NCI-H1092 treated with DMSO at 0.1 percent for 48 hours (cell line): ENCODE measurements around the gene ADRA1B.

Source experiments
- DNase-seq: peaks from one replicate; lab custom pipeline; 2025; lab: John Stamatoyannopoulos, UW

ADRA1B gene

GRCh38 chr5:159901772-159902171 lies 14.5 kb upstream of the ADRA1B start:
- DNase-seq: no peak

DNA sequence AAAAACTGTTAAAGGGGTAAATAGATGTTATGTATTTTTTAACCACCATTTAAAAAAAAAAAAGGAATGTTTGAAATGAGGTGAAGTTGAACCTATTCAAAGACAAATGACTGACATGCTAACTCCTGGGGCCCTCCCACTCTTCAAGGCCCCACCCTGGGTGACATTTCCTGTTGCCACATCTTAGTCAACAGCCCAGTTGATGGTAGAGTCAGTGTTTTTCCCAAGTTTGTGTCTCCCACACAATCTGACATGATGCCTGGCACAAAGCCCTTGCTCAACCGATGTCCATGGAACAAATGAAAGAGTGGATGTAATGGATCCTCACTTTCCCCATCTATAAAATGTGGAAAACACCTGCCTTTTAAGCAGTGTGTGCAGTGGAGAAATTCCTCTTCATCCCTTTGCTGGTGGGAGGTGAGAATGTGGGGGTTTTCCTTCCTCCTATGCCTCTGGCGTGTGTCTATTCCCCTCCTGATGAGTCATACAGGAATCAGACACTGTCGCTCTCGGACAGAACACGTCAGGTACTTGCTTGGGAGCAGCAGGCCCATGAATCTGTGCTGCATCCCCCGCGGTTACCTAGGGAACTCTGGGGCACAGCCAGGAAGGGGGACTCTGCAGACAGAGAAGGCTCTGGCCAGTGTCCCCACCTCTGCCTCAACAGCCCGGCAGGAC lies 13.7 kb upstream of the ADRA1B start:
- no peak for DNase-seq

- no peak for DNase-seq
These were observed 13.2 kb upstream of the ADRA1B start for GRCh38 chr5:159903131-159903530.

DNA sequence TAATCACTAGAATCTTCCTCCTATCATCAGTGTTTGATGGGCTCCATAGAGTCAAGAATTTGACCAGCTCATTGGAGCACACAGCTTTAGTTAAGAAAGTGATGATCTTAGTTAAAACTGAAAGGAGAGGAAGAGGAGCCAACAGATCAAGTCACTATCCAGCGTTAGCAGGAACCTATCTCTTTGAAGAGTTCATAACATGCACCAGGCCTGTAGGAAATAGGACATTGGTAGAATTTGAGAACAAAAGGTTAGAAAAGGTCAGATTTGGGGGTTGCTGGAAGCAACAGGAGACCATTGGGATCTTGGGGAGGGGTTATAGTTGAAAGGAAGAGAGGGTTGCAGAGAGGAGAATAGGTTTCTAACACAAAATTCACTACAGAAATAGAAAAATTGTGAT lies 11.4 kb upstream of the ADRA1B start:
- no peak for DNase-seq

DNA sequence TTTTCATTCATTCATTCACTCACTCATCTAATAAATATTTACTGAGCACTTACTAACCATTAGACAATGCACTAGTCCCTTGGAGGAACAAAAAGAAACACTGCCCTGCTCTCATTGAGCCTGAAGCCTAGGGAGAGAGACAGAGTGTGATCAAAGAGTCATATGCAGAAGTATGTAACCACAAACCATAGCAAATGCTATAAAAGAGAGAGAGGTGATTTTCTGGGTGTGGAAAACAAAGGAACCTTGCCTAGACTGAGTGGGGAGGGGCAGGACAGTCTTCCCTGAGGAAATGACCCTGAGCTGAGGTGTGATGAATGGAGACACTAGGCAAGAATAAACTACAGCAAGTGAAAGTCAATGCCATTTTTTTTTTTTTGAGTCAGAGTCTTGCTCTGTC lies 10.8 kb upstream of the ADRA1B start:
- no peak for DNase-seq

DNA sequence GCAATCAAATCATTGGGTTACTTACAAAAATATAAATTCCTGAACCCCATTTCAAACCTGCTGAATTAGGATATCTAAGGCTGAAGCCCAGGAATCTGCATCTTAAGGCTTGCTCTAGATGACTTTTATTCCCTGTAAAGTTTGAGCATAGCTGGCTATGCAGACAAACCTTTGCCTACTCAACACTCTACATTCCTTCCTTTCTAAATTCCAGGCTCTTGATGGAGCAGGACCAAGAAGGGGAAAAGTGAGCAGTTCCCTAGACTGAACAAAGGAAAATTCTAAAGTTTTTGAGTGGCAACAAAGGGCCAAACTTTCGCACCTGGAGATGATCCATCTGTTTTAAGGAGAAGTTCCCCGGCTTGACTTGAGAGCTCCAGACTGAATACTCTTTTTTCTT lies 9.8 kb upstream of the ADRA1B start:
- no peak for DNase-seq

DNA sequence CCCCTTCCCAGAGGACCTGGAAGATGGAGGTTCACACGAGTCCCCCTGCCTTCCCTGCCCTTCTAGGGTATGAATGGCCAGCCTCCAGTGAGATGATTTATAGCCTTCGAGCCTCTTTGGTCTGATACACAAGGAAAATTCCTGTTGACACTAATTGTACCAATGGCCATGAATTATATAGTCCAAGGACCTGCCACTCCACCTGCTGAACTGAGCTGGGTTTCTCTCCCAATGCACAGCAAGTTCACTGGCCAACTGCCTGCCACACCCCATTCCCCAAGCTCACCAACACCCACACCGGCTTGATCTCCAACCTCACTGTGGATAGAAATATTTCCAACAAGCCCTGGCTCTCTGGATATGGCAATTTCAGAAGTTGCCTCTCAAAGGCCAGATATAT lies 9.3 kb upstream of the ADRA1B start:
- DNase-seq: no peak

DNA sequence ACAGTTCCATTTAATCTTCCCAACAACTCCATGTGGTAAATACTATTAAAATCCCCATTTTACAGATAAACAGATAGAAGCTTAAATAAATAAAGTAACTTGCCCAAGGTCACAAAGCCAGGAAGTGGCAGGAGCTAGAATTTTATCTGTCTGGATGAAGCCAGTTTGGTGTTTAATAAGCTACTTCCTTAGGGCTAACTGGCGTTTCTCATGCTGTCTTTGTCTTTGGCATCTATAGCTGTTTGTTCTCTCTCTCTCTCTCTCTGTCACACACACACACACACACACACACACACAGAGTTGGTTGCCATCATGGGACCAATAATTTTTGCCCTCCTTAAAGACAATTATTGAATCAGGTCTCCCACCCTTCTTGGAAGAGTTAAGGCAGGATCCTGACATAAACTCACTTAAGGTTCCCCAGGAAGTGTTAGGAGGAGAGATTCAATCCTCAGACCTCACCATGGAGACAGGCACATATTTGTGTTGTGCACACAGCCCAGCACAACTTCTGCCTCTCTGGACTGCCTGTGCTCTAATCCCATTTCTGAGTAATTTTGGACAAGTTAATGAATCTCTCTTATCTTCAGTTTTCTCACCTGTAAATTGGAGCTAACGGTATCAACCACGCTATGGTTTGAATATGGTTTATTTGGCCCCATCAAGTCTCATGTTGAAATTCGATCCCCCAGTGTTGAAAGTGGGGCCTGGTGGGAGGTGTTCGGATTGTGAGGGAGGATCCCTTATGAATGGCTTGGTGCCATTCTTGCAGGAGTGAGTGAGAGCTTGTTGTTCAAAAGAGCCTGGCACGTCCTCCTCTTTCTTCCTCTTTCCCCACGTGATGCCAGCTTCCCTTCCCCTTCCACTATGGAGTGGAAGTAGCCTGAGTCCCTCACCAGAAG lies 8.3 kb upstream of the ADRA1B start:
- DNase-seq: no peak

DNA sequence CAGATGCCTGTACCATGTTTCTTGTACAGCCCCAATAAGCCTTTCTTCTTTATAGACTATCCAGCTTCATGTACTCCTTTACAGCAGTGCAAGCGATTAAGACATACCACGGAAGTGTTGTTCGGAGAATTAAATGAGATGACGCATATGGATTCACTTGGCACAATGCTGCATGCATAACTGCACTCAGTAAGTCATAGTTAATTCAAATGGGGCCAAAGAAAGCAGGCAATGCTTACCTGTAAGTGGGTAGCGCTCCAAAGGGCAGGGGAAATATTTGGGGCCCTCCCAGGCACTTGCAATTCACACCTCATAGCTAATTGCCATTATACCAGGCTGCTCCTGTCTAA lies 7.7 kb upstream of the ADRA1B start:
- no peak for DNase-seq

- no peak for DNase-seq
These were observed 7.2 kb upstream of the ADRA1B start for GRCh38 chr5:159909126-159909525.

DNA sequence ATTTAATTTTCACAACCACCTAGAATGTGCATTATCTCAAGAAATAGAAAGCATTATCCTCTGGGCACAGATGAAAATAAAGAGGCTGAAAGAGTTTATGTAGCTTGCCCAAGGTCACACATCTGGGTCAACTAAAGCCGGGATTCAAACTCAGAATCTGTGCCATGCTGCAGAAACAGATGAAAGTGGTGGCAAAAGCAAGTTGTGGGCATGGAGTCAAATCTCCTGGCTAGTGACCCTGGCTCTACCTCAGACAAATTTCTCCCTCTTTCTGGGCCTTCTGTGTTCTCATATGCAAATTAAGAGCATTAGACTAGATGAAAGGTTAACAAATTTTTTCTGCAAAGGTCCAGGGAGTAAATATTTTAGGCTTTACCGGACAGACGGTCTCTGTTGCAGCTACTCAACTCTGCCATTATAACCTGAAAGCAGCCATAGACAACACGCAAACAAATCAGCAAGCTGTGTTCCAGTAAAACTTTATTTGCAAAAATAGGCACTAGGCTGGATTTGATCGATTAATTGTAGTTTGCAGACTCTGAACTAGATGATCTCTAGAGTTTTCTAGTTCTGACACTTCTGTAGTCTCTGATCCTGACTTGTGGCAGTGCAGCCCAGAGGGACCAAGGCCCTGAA lies 6.0 kb upstream of the ADRA1B start:
- DNase-seq: no peak

GRCh38 chr5:159910843-159911229 lies 5.4 kb upstream of the ADRA1B start:
- no peak for DNase-seq

DNA sequence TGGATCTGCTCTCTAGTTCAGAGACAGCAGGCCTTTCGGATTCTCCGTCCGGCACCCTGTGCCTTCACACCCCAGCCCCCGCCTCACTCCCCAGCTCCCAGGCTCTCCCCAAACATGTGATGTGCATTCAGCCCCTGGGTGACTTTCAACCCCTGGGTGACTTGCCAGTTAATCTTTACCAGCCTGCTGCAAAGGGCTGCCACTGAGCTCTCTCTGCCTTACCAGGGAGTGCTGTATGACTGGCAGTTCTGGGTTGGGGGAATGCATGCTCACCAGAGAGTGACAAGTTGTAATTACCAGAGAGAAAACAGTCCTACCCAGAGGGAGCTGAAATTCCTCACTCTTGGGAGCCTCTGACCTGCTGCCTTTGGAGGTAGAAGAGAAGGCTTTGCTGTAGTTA lies 4.9 kb upstream of the ADRA1B start:
- DNase-seq: no peak

DNA sequence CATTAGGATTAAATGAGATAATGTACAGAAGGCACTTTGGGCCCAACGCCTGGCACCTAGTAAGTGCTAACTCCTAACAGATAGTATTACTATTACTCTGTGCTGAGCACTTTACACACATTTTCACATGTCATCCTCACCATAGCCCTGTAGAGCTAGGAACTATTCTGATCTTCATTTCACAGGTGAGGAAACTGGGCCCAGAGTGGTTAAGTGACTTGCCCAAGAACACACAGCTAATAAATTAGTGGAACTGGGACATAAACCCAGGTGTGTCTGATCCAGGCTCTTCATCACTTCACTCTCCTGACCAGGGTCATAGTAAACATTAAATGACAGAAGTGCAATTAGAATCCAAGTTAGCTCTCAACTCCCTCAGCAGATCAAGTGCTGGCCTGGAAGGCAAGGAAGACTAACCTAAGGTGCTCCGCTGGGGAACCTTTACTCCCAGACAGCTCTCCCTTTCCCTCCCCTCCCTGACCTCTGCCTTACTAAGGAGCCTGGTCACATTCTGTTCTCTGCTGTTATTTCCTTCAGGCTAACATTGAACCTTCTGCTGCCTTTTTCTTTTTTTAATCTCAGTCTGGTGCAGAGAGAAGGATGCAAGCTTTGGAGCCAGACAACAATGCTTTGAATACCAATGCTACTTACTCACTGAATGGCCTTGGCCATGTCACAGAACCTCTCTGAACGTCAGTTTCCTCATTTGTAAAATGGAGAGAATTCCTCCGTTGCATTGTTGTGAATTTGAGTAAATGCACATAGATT lies 4.1 kb upstream of the ADRA1B start:
- DNase-seq: no peak

DNA sequence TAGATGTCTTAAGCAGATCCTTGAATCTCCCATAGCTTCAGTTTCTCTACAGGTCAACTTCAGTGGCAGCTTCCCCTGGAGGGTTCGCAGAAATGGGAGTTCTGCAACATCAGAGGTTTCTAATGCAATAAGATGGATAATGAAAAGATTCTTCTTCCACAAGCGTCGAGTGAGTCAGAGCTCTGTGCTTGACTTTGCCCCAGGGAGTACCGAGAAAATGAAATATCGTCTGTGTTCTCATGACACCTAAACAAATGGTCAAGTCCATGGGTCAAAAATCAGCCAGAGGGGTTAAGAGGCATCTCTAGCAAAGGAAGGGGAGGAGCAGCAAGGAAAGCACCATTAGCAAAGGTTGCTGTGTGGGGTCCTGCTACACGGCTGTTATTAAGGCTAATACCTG lies 3.2 kb upstream of the ADRA1B start:
- no peak for DNase-seq

GRCh38 chr5:159913501-159913900 lies 2.8 kb upstream of the ADRA1B start:
- no peak for DNase-seq

DNA sequence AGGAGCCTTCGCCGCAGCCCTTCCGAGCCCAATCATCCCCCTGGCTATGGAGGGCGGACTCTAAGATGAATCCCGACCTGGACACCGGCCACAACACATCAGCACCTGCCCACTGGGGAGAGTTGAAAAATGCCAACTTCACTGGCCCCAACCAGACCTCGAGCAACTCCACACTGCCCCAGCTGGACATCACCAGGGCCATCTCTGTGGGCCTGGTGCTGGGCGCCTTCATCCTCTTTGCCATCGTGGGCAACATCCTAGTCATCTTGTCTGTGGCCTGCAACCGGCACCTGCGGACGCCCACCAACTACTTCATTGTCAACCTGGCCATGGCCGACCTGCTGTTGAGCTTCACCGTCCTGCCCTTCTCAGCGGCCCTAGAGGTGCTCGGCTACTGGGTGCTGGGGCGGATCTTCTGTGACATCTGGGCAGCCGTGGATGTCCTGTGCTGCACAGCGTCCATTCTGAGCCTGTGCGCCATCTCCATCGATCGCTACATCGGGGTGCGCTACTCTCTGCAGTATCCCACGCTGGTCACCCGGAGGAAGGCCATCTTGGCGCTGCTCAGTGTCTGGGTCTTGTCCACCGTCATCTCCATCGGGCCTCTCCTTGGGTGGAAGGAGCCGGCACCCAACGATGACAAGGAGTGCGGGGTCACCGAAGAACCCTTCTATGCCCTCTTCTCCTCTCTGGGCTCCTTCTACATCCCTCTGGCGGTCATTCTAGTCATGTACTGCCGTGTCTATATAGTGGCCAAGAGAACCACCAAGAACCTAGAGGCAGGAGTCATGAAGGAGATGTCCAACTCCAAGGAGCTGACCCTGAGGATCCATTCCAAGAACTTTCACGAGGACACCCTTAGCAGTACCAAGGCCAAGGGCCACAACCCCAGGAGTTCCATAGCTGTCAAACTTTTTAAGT lies 819 bp downstream of the ADRA1B start:
- DNase-seq: no peak

GRCh38 chr5:159917994-159918393 lies 1.7 kb downstream of the ADRA1B start:
- no peak for DNase-seq

GRCh38 chr5:159921721-159922120 lies 5.4 kb downstream of the ADRA1B start:
- DNase-seq: no peak

GRCh38 chr5:159923008-159923407 lies 6.7 kb downstream of the ADRA1B start:
- DNase-seq: no peak
